Esophagus muscularis mucosa (tissue), 4 donors: Measurements from ENCODE around the gene TNNT1.

Experiments
- EP300 ChIP-seq: sonication (generic); formaldehyde crosslinking; IDR thresholded peaks from one replicate; pipeline ENCODE4 v1.6.1; 2017; ENCODE audit warnings: antibody characterized with exemption
- POLR2A ChIP-seq: fragments of 450-650 bp; IDR thresholded peaks from one replicate; pipeline ENCODE4 v1.6.1; 2017; ENCODE audit warnings: antibody characterized with exemption, moderate library complexity, mild to moderate bottlenecking, low read depth
- POLR2AphosphoS5 ChIP-seq, 2 donors: sonication (generic); formaldehyde crosslinking; IDR thresholded peaks; one replicate each; pipeline ENCODE4 v1.6.1; 2017; ENCODE audit warnings: antibody characterized with exemption in 2 of 2
- TF ChIP-seq, protein P1 (sequence below), 3 experiments: fragments of 200-600 bp in 2 of 3; fragments of 450-650 bp in 1 of 3; sonication (generic) in 2 of 3; IDR thresholded peaks; one replicate each; pipeline ENCODE4 v1.5.1; 2017 to 2019; ENCODE audit warnings: antibody characterized with exemption in 3 of 3, mild to moderate bottlenecking in 2 of 3, moderate library complexity in 1 of 3

DNA sequence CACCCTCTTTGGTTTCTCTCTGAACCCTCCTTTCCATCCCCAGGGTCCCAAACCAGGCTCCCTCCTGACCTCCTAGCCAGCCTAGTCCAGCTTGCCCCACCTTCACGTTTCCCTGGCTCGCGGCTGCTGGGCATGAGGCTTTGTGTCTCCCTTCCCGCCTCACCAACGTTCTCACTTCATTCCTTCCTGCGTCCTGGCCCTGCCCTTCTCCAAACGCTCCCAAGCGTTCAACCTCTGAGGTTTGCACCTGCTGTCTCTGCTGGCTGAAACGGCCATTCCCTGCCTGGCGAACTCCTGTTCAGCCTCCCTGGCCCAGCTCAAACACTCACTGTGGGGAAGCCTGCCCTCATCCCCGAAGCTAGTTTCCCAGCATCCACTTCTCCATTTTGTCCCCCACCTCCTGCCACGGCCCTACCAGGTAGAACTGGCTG, 61.0 kb downstream of the TNNT1 start:
- TF ChIP-seq, protein P1, sequence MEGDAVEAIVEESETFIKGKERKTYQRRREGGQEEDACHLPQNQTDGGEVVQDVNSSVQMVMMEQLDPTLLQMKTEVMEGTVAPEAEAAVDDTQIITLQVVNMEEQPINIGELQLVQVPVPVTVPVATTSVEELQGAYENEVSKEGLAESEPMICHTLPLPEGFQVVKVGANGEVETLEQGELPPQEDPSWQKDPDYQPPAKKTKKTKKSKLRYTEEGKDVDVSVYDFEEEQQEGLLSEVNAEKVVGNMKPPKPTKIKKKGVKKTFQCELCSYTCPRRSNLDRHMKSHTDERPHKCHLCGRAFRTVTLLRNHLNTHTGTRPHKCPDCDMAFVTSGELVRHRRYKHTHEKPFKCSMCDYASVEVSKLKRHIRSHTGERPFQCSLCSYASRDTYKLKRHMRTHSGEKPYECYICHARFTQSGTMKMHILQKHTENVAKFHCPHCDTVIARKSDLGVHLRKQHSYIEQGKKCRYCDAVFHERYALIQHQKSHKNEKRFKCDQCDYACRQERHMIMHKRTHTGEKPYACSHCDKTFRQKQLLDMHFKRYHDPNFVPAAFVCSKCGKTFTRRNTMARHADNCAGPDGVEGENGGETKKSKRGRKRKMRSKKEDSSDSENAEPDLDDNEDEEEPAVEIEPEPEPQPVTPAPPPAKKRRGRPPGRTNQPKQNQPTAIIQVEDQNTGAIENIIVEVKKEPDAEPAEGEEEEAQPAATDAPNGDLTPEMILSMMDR (IDR thresholded peaks at IDR 0.05), result no peak
- no peak for TF ChIP-seq POLR2AphosphoS5 (IDR thresholded peaks at IDR 0.05)
- no peak for TF ChIP-seq POLR2A
- no peak for TF ChIP-seq EP300
